NT2/D1 (cell line): ENCODE data around the gene IFNG.

Experiments
- SUZ12 ChIP-seq: IDR thresholded peaks from 2 replicates; pipeline ENCODE4 v1.6.1; 2011; ENCODE audit not compliant: insufficient read length, insufficient read depth; ENCODE audit errors: extremely low read depth
- YY1 ChIP-seq: IDR thresholded peaks from 2 replicates; pipeline ENCODE4 v1.6.1; 2011; ENCODE audit not compliant: insufficient read length, insufficient read depth
- ZNF274 ChIP-seq: IDR thresholded peaks from 2 replicates; pipeline ENCODE4 v1.6.1; 2011; ENCODE audit warnings: mild to moderate bottlenecking, low read depth, low read length

DNA sequence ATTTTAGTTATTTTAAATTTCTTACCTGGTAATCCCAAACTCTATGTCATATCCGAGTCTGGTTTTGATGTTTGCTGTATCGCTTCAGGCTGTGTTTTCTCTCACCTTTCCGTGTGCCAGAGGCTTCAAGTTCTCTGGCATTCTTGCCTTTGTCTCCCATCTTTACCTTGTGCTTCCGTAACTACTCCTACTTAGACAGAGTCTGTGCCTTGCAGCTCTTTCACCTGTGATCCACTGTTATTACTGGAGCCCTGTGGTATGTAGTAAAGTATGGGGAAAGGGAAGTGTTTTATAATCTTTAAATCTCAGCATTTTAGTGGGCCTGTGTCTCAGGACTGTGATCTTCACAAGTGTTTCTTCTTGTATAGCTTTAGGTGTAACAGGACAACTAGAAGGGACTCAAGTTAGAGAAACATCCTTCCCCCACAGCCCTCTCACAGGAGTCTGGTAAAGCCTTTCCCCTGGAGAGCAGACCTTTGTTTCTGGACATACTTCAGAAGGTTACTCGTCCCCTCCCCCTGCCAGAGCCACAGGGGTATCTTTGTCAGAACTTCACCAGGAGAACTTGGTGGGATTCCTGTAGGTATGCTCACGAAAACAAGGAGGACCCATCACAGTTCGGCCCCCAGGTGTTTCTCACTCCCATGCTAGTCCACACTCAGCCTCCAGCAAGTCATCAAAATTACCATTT, 11.1 kb downstream of the IFNG start:
- TF ChIP-seq YY1, result no peak
- TF ChIP-seq SUZ12, result no peak
- TF ChIP-seq ZNF274, result no peak
